ENCODE results near the gene EXOC6.

EXOC6 gene

GRCh38 chr10:93028883-93029282, 180.6 kb downstream of the EXOC6 start (continued):
- no peak for TF ChIP-seq ZNF18 (tag by site-specific recombination; IDR thresholded peaks at IDR 0.05)
- no peak for TF ChIP-seq ATF2 (tag by site-specific recombination; IDR thresholded peaks at IDR 0.05; ENCODE audit: low read depth)
- no peak for TF ChIP-seq ZBTB26 (tag by site-specific recombination; optimal IDR thresholded peaks at IDR 0.05)
- TF ChIP-seq ZNF449 (tag by site-specific recombination; IDR thresholded peaks at IDR 0.05) = no peak
- TF ChIP-seq ZNF223 (tag by site-specific recombination; IDR thresholded peaks at IDR 0.05) = no peak

GRCh38 chr10:93030409-93030808, 182.1 kb downstream of the EXOC6 start:
- ChIA-PET POLR2A (no interaction called here), CTCF (interaction anchor here (0.6 to 1.4 kb wide), 2 partner anchors 12 to 50 kb away, joined by 4 to 5 read pairs; no protein-coding TSS in a partner anchor)
- Histone ChIP-seq H3K4me3 (ENCODE audit: low read depth, low read length) (no peak overlapping the region), H3K9me3 (ENCODE audit: control insufficient read depth, insufficient read depth, low read depth, low read length) (no peaks in the 10 kb centered on the region), H3K4me1 (ENCODE audit: control insufficient read depth, insufficient read depth, low read length) (no peaks in the 10 kb centered on the region), H3K36me3 (ENCODE audit: control insufficient read depth in 2 of 2, insufficient read depth in 1 of 2, low read length in 2 of 2) (no peaks in the 10 kb centered on the region), H3K27ac (ENCODE audit: extremely low read depth, low read depth, low read length) (no peak overlapping the region)
- TF ChIP-seq ZNF830 (tag by site-specific recombination; IDR thresholded peaks at IDR 0.05; ENCODE audit: low read depth) = no peak
- TF ChIP-seq ZNF561 (tag by site-specific recombination; IDR thresholded peaks at IDR 0.05; ENCODE audit: borderline replicate concordance) = no peak
- no peak for TF ChIP-seq ZFP3 (tag by site-specific recombination; IDR thresholded peaks at IDR 0.05; ENCODE audit: low read depth)
- no peak for TF ChIP-seq ZNF623 (tag by site-specific recombination; IDR thresholded peaks at IDR 0.05)
- TF ChIP-seq ZNF266 (tag by site-specific recombination; IDR thresholded peaks at IDR 0.05; ENCODE audit: low read depth) = no peak
- TF ChIP-seq ZNF514 (tag by site-specific recombination; IDR thresholded peaks at IDR 0.05) = no peak
- TF ChIP-seq ZFP37 (tag by site-specific recombination; IDR thresholded peaks at IDR 0.05) = no peak
- no peak for TF ChIP-seq ZNF157 (tag by site-specific recombination; IDR thresholded peaks at IDR 0.05)
- TF ChIP-seq KLF8 (tag by site-specific recombination; IDR thresholded peaks at IDR 0.05) = no peak
- no peak for TF ChIP-seq ZNF37A (tag by site-specific recombination; IDR thresholded peaks at IDR 0.05)
- no peak for TF ChIP-seq ZNF777 (tag by site-specific recombination; IDR thresholded peaks at IDR 0.05; ENCODE audit: borderline replicate concordance)
- no peak for TF ChIP-seq ZNF341 (tag by site-specific recombination; IDR thresholded peaks at IDR 0.05; ENCODE audit: low read depth)
- no peak for TF ChIP-seq ZNF645 (tag by site-specific recombination; IDR thresholded peaks at IDR 0.05)
- no peak for TF ChIP-seq ZNF404 (tag by site-specific recombination; IDR thresholded peaks at IDR 0.05)

Measured in HEK293 (cell line).